Upper lobe of left lung (tissue), 6 donors: ENCODE results near the gene GIGYF1. TPM values are rescaled to one million over a fixed set of nuclear protein-coding genes. Genes with fewer than 3 reads are reported as not detected.

Experiments
- ATAC-seq, 2 donors: fragments of 200-7000 bp; cut with Tn5 transposase; one replicate each; pipeline ENCODE4 v1.9.1; 2022; ENCODE audit warnings: mild to moderate bottlenecking in 2 of 2, moderate library complexity in 2 of 2; ENCODE audit not compliant: low FRiP score in 2 of 2
- DNase-seq, 2 donors: peaks; one replicate each; pipeline ENCODE4 v3.0.0-alpha.2; 2019 to 2020
- H3K27ac ChIP-seq, 4 donors: fragments of 200-600 bp; sonication (generic); one replicate each; pipeline ENCODE4 v1.5.1; 2016 to 2019
- H3K27me3 ChIP-seq, 4 donors: fragments of 200-600 bp; sonication (generic); one replicate each; pipeline ENCODE4 v1.5.1; 2017 to 2019
- H3K36me3 ChIP-seq, 4 donors: fragments of 200-600 bp; sonication (generic); one replicate each; pipeline ENCODE4 v1.5.1; 2016 to 2019
- H3K4me1 ChIP-seq, 4 donors: fragments of 200-600 bp; sonication (generic); one replicate each; pipeline ENCODE4 v1.5.1; 2018 to 2019
- H3K4me3 ChIP-seq, 4 donors: fragments of 200-600 bp; sonication (generic); one replicate each; pipeline ENCODE4 v1.5.1; 2017 to 2019; ENCODE audit warnings: mild to moderate bottlenecking in 2 of 4, moderate library complexity in 1 of 4
- H3K9me3 ChIP-seq, 4 donors: fragments of 200-600 bp; sonication (generic); one replicate each; pipeline ENCODE4 v1.5.1; 2018 to 2019
- CTCF ChIP-seq, 6 experiments: fragments of 450-650 bp in 4 of 6; fragments of 200-600 bp in 2 of 6; sonication (generic) in 2 of 6; IDR thresholded peaks; one replicate each; pipeline ENCODE4 v1.5.1; 2016 to 2019; ENCODE audit warnings: antibody characterized with exemption in 6 of 6
- EP300 ChIP-seq, 4 donors: sonication (generic); formaldehyde crosslinking; IDR thresholded peaks; one replicate each; pipeline ENCODE4 v1.5.1; 2017; ENCODE audit warnings: antibody characterized with exemption in 4 of 4, control low read depth in 2 of 4
- POLR2A ChIP-seq, 4 donors: fragments of 450-650 bp; IDR thresholded peaks; one replicate each; pipeline ENCODE4 v1.5.1; 2016 to 2017; ENCODE audit warnings: antibody characterized with exemption in 4 of 4, mild to moderate bottlenecking in 2 of 4
- POLR2AphosphoS5 ChIP-seq, 2 donors: sonication (generic); formaldehyde crosslinking; IDR thresholded peaks; one replicate each; pipeline ENCODE4 v1.5.1; 2017; ENCODE audit warnings: antibody characterized with exemption in 2 of 2
- WGBS, 2 donors: methylation state at CpG; one replicate each; pipeline ENCODE4 v1.1.5; 2017 to 2018; 5-methylcytosine and 5-hydroxymethylcytosine counted together
- total RNA-seq, 6 donors: library from RNA; depleted of rRNA in 4 of 6; stranded (reverse); fragments of >200 nt in 4 of 6; gene quantifications; one replicate each; pipeline versions ENCODE4 v1.1.0 to v1.2.1, GENCODE V29; 2016 to 2021
- donor health status: DM: no; HTN: no; CAD: no; lungs with moderate emphysema.
- donor health status: DM: no; HTN: yes; CAD: no; lungs with severe emphysema.

Gene GIGYF1
- total RNA-seq, 6 donors from 2014 or later = 18.7 to 151 (median 52.9) TPM

- ATAC-seq (no peak), DNase-seq (peak in 1 of 2 donors; percentile 81)
- Histone ChIP-seq H3K27me3 (no peaks in the 10 kb centered on the region), H3K36me3 (peaks cover 34 to 73% (median 64%) of the 10 kb centered on the region in 4 donors), H3K27ac (peak overlapping the region in 2 of 4 donors; percentile 31 to 45), H3K4me3 (no peak overlapping the region), H3K4me1 (peaks cover 12 to 37% (median 22%) of the 10 kb centered on the region in 4 donors), H3K9me3 (no peaks in the 10 kb centered on the region)
- WGBS, 2 donors = 88% methylated on average over 13 to 32 of the region's 35 CpGs
- TF ChIP-seq POLR2A (IDR thresholded peaks at IDR 0.05) (no peak), EP300 (IDR thresholded peaks at IDR 0.05) (no peak), CTCF (IDR thresholded peaks at IDR 0.05) (no peak), POLR2AphosphoS5 (IDR thresholded peaks at IDR 0.05) (no peak)
These were observed 15.6 kb downstream of the GIGYF1 start for GRCh38 chr7:100678291-100678984.

GRCh38 chr7:100677308-100678267, 16.5 kb downstream of the GIGYF1 start:
- Histone ChIP-seq H3K4me1 (peaks cover 15 to 42% (median 27%) of the 10 kb centered on the region in 4 donors), H3K27ac (peak overlapping the region; percentile 16 to 100 (median 38)), H3K27me3 (no peaks in the 10 kb centered on the region), H3K9me3 (no peaks in the 10 kb centered on the region), H3K4me3 (no peak overlapping the region), H3K36me3 (peaks cover 27 to 64% (median 55%) of the 10 kb centered on the region in 4 donors)
- DNase-seq = peak in 1 of 2 donors; percentile 80
- TF ChIP-seq CTCF (IDR thresholded peaks at IDR 0.05) = no peak
- TF ChIP-seq EP300 (IDR thresholded peaks at IDR 0.05) = no peak
- TF ChIP-seq POLR2A (IDR thresholded peaks at IDR 0.05) = no peak
- TF ChIP-seq POLR2AphosphoS5 (IDR thresholded peaks at IDR 0.05) = no peak
- no peak for ATAC-seq
- WGBS, 2 donors = 90 to 91% methylated on average over 20 to 30 of the region's 36 CpGs

- ATAC-seq (no peak), DNase-seq (peak in 1 of 2 donors; percentile 78)
- H3K9me3 ChIP-seq = no peaks in the 10 kb centered on the region
- H3K4me3 ChIP-seq = peak overlapping the region in 3 of 4 donors; percentile 94 to 96 (median 95)
- WGBS, 2 donors = 80 to 89% methylated on average over 7 to 21 of the region's 23 CpGs
- no peaks in the 10 kb centered on the region for H3K27me3 ChIP-seq
- TF ChIP-seq EP300 (IDR thresholded peaks at IDR 0.05) (no peak), POLR2AphosphoS5 (IDR thresholded peaks at IDR 0.05) (no peak), CTCF (IDR thresholded peaks at IDR 0.05) (no peak), POLR2A (IDR thresholded peaks at IDR 0.05) (no peak)
- H3K4me1 ChIP-seq = peaks cover 15 to 43% (median 27%) of the 10 kb centered on the region in 4 donors
- H3K27ac ChIP-seq = peak overlapping the region; percentile 97 to 100 (median 100)
- peaks cover 24 to 55% (median 46%) of the 10 kb centered on the region in 4 donors for H3K36me3 ChIP-seq
These were observed 17.3 kb downstream of the GIGYF1 start for GRCh38 chr7:100676501-100677306.

- H3K4me1 ChIP-seq = peaks cover 15 to 43% (median 27%) of the 10 kb centered on the region in 4 donors
- TF ChIP-seq POLR2A (IDR thresholded peaks at IDR 0.05) = peak in 1 of 4 donors; percentile 51
- no peak for TF ChIP-seq EP300 (IDR thresholded peaks at IDR 0.05)
- TF ChIP-seq POLR2AphosphoS5 (IDR thresholded peaks at IDR 0.05) = peak; percentile 78
- peaks cover 21 to 46% (median 40%) of the 10 kb centered on the region in 4 donors for H3K36me3 ChIP-seq
- peak overlapping the region; percentile 87 to 96 (median 94) for H3K4me3 ChIP-seq
- H3K27me3 ChIP-seq = no peaks in the 10 kb centered on the region
- DNase-seq (peak; percentile 92 to 95), ATAC-seq (peak; percentile 19 to 57)
- WGBS, 2 donors = 0 to 1% methylated on average over 3 to 49 of the region's 59 CpGs
- no peaks in the 10 kb centered on the region for H3K9me3 ChIP-seq
- H3K27ac ChIP-seq = peak overlapping the region; percentile 97 to 100 (median 100)
These were observed 18.3 kb downstream of the GIGYF1 start for GRCh38 chr7:100675581-100676350.
